GM12801 (cell line): ENCODE results near the gene SLC50A1.

ENCODE experiments used
- TF ChIP-seq, protein P1 (sequence below): IDR thresholded peaks from one replicate; pipeline ENCODE4 v1.5.1; 2011; ENCODE audit warnings: control low read depth; ENCODE audit not compliant: insufficient read length; ENCODE audit errors: extremely low read depth

The SLC50A1 gene

DNA sequence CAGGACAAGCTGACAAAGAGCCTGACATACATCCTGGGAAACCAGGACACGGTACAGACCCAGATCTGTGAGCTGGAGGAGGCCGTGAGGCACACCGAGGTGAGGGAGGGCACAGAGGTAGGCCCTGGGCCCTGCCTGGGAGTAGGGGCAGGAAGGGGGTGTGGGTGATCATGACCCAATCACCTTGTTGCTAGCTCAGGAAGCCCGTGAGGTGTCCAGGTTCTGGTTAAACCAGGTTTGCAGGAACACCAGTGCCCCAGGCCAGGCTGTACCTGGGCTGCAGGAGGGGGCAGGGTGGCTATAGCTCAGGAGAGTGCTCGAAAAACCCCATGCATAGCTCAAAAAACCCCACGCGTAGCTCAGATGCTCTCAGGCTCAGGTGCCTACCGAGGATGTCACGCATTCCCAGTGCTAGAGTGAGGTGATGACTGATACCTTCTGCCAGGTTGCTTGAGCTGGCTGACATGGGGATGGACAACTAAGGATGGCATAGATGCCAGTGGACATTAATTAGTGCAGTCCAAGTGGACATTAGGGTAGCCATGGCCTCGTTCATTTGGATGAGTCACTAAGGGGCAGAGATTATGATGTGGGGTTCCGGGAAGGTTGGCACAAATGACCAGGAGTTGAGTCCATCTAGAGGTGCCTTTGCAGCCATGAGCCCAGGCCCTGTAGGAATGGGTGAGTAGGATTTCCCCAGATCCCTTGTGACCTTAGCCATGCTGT, 41.7 kb downstream of the SLC50A1 start:
- TF ChIP-seq, protein P1, sequence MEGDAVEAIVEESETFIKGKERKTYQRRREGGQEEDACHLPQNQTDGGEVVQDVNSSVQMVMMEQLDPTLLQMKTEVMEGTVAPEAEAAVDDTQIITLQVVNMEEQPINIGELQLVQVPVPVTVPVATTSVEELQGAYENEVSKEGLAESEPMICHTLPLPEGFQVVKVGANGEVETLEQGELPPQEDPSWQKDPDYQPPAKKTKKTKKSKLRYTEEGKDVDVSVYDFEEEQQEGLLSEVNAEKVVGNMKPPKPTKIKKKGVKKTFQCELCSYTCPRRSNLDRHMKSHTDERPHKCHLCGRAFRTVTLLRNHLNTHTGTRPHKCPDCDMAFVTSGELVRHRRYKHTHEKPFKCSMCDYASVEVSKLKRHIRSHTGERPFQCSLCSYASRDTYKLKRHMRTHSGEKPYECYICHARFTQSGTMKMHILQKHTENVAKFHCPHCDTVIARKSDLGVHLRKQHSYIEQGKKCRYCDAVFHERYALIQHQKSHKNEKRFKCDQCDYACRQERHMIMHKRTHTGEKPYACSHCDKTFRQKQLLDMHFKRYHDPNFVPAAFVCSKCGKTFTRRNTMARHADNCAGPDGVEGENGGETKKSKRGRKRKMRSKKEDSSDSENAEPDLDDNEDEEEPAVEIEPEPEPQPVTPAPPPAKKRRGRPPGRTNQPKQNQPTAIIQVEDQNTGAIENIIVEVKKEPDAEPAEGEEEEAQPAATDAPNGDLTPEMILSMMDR = no peak

DNA sequence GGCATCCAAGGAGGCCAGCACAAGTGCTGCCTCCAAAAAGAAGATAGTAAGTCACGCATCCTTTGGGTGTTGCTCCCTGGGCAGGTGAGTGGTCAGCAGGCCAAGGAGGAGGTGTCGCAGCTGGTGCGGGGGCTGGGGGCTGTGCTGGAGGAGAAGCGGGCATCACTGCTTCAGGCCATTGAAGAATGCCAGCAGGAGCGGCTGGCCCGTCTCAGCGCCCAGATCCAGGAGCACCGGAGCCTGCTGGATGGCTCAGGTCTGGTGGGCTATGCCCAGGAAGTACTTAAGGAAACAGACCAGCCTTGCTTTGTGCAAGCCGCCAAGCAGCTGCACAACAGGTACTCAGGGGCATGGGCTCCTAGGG, 42.2 kb downstream of the SLC50A1 start:
- TF ChIP-seq, protein P1 = no peak

DNA sequence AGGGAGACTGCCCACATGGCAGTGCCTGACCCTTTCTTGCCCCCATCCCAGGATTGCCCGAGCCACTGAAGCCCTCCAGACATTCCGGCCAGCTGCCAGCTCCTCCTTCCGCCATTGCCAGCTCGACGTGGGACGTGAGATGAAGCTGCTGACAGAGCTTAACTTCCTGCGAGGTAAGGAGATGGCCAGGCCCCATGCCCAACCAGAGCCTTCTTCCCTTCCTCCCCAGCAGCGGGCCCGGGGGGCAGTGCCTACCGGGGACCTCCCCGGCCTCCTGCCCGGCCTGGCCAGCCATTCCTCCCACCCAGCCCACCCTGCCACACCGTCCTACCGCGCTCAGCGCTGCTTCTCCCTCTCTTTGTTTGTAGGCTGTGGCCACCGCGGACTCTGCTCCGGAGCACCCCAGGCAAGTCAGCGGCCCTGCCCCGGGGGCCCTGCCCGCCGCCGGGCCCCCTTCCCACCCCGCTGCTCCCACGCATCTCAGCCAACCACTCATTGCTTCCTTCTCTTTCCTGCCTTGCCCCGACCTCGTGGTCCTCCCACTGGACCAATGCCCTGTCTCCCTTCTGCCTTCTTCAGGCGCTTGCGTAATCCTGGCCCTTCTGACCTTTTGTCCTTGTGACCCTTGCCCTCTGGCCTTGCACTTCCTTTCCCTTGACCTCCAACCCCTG, 42.9 kb downstream of the SLC50A1 start:
- TF ChIP-seq, protein P1 = no peak

DNA sequence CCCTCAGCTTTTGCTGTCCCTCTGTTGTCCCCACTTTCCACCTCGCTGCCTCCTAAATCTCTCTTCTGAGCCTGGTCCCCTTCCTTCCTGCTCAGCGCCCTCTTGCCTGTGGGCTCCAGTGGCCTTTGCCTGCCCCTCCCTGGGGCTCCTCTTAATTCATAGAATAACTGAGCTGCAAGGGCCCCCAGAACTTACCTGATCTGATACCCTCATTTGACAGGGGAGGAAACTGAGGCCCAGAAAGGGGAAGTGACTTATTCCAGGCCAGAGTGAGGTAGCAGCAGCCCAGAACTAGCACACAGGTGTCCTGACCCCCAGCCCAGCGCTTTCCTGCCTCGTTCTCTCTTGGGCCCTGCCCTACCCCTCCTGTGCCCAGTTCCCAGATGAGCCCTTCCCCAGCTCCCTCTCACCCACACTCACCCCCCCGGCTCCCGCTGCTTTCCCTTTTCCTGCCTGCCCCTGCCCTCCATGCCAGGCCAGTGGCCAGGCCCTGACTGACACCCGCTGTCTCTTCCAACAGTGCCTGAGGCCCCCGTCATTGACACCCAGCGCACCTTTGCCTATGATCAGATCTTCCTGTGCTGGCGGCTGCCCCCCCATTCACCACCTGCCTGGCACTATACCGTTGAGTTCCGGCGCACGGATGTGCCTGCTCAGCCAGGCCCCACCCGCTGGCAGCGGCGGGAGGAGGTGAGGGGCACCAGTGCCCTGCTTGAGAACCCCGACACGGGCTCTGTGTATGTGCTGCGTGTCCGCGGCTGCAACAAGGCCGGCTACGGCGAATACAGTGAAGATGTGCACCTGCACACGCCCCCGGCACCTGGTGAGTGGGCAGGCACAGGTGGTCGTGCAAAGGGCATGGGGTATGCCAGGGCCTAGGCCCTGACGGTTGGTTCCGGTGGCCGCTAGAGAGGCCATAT, 43.7 kb downstream of the SLC50A1 start:
- TF ChIP-seq, protein P1 = no peak

DNA sequence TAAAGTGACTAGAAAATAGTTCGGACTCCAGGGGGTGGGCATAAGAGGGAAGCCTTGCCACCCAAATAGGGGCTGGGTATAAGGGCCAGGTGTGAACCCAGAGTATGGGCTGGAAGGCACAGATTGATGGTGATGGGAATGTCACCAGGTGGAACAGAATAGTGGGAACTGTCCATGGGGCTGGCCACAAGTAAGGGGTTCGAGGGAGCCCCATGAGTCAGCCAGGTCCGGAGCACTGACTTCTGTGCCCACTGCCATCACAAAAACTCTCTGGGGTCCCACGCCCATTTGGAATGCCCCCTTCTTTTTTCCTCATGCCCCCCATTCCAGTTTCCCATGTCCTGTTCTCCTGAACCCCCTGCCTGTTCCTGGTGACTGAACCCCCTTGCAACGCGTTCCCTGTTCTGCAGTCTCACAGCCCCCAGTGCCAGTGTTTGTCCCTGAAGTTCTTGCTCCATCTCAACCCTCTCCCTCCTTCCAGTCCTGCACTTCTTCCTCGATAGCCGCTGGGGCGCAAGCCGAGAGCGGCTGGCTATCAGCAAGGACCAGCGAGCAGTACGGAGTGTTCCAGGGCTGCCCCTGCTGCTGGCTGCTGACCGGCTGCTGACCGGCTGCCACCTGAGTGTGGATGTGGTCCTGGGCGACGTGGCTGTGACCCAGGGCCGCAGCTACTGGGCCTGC, 45.9 kb downstream of the SLC50A1 start:
- TF ChIP-seq, protein P1 = no peak

DNA sequence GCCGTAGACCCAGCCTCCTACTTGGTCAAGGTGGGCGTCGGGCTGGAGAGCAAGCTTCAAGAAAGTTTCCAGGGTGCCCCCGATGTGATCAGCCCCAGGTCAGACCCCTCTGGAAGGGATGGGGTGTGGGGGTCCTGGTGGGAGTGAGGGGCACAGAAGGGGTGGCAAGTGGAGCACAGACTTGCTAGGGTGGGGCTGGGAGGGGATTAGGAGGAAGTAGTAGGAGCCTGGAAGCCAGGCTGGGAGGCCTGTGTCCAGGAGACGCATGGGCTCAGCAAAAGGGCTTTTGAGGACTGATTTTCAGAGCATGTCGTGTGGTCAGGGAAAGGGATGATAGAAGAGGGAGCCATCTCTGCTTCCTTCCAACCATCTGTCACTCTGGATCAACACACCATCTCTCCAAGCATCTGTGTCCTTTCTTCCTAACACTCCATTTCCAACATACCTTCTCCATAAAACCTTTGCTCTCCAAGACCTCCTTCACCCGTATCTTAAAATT, 46.4 kb downstream of the SLC50A1 start:
- TF ChIP-seq, protein P1 = no peak
